Effector memory CD8-positive, alpha-beta T cell (primary cell): ENCODE data around the gene LRFN2.
A peak's percentile ranks its signal among the peaks of the same experiment; 100 is the strongest.

ENCODE experiments used
- ATAC-seq: fragments of 150-1000 bp; cut with Tn5 transposase; replicated peaks from 2 replicates; pipeline ENCODE4 v1.10.0; 2021; ENCODE audit warnings: mild to moderate bottlenecking, moderate library complexity
- DNase-seq, 3 experiments: peaks; one replicate each; pipeline ENCODE4 v3.0.0; 2021
- H3K27ac Mint-ChIP-seq, 2 donors: one replicate each; pipeline ENCODE4 v1.8.0; 2022; ENCODE audit warnings: mild to moderate bottlenecking in 2 of 2, mixed read lengths in 2 of 2, moderate library complexity in 2 of 2
- H3K27me3 Mint-ChIP-seq, 2 donors: one replicate each; pipeline ENCODE4 v1.8.0; 2022; ENCODE audit warnings: mixed read lengths in 2 of 2
- H3K36me3 Mint-ChIP-seq: one replicate; pipeline ENCODE4 v1.8.0; 2022; ENCODE audit warnings: mild to moderate bottlenecking, moderate library complexity, mixed read lengths; ENCODE audit not compliant: insufficient read depth
- H3K4me1 Mint-ChIP-seq, 2 donors: one replicate each; pipeline ENCODE4 v1.8.0; 2022; ENCODE audit warnings: low read depth in 2 of 2, mixed read lengths in 2 of 2
- H3K4me3 Mint-ChIP-seq, 2 donors: one replicate each; pipeline ENCODE4 v1.8.0; 2022; ENCODE audit warnings: mild to moderate bottlenecking in 2 of 2, mixed read lengths in 2 of 2, moderate library complexity in 2 of 2
- H3K9me3 Mint-ChIP-seq, 2 donors: one replicate each; pipeline ENCODE4 v1.8.0; 2022; ENCODE audit warnings: mixed read lengths in 2 of 2

The LRFN2 gene

GRCh38 chr6:40610229-40610628 lies 23.1 kb upstream of the LRFN2 start:
- no peak for DNase-seq
- Mint-ChIP-seq H3K4me3 (no peak overlapping the region), H3K9me3 (no peaks in the 10 kb centered on the region), H3K27ac (no peak overlapping the region), H3K36me3 (peaks cover 3% of the 10 kb centered on the region), H3K4me1 (no peaks in the 10 kb centered on the region), H3K27me3 (peaks cover 53 to 68% of the 10 kb centered on the region in 2 donors)
- ATAC-seq = no peak

- Mint-ChIP-seq H3K4me3 (no peak overlapping the region), H3K36me3 (no peaks in the 10 kb centered on the region), H3K4me1 (no peaks in the 10 kb centered on the region), H3K27ac (no peak overlapping the region), H3K27me3 (peaks cover 58 to 62% of the 10 kb centered on the region in 2 donors), H3K9me3 (no peaks in the 10 kb centered on the region)
- no peak for ATAC-seq
- no peak for DNase-seq
Observed at GRCh38 chr6:40606981-40607380, 19.8 kb upstream of the LRFN2 start.

GRCh38 chr6:40606526-40606925 lies 19.4 kb upstream of the LRFN2 start:
- peaks cover 59 to 64% of the 10 kb centered on the region in 2 donors for H3K27me3 Mint-ChIP-seq
- H3K4me1 Mint-ChIP-seq = no peaks in the 10 kb centered on the region
- H3K4me3 Mint-ChIP-seq = no peak overlapping the region

GRCh38 chr6:40604082-40604481 lies 16.9 kb upstream of the LRFN2 start:
- Mint-ChIP-seq H3K4me1 (no peaks in the 10 kb centered on the region), H3K36me3 (no peaks in the 10 kb centered on the region), H3K27ac (no peak overlapping the region), H3K9me3 (no peaks in the 10 kb centered on the region), H3K27me3 (peaks cover 57 to 58% of the 10 kb centered on the region in 2 donors), H3K4me3 (no peak overlapping the region)
- no peak for ATAC-seq
- no peak for DNase-seq

More at GRCh38 chr6:40606526-40606925, 19.4 kb upstream of the LRFN2 start:
- H3K36me3 Mint-ChIP-seq = no peaks in the 10 kb centered on the region
- no peak for DNase-seq
- no peak overlapping the region for H3K27ac Mint-ChIP-seq
- no peaks in the 10 kb centered on the region for H3K9me3 Mint-ChIP-seq
- ATAC-seq = no peak

- Mint-ChIP-seq H3K9me3 (no peaks in the 10 kb centered on the region), H3K27ac (no peak overlapping the region), H3K27me3 (peaks cover 34 to 46% of the 10 kb centered on the region in 2 donors), H3K4me3 (no peak overlapping the region), H3K36me3 (no peaks in the 10 kb centered on the region), H3K4me1 (peaks cover 0 to 4% of the 10 kb centered on the region in 2 donors)
- DNase-seq (no peak), ATAC-seq (no peak)
Observed at GRCh38 chr6:40599555-40599954, 12.4 kb upstream of the LRFN2 start.

- Mint-ChIP-seq H3K4me3 (no peak overlapping the region), H3K27me3 (peaks cover 25 to 39% of the 10 kb centered on the region in 2 donors), H3K9me3 (no peaks in the 10 kb centered on the region), H3K4me1 (peaks cover 0 to 4% of the 10 kb centered on the region in 2 donors), H3K36me3 (no peaks in the 10 kb centered on the region), H3K27ac (no peak overlapping the region)
- no peak for DNase-seq
- no peak for ATAC-seq
Observed at GRCh38 chr6:40598516-40598915, 11.4 kb upstream of the LRFN2 start.

- Mint-ChIP-seq H3K4me3 (no peak overlapping the region), H3K9me3 (no peaks in the 10 kb centered on the region), H3K4me1 (peaks cover 0 to 4% of the 10 kb centered on the region in 2 donors), H3K36me3 (no peaks in the 10 kb centered on the region), H3K27ac (no peak overlapping the region), H3K27me3 (peaks cover 22 to 31% of the 10 kb centered on the region in 2 donors)
- DNase-seq (no peak), ATAC-seq (no peak)
Observed at GRCh38 chr6:40597301-40597700, 10.1 kb upstream of the LRFN2 start.

- Mint-ChIP-seq H3K36me3 (peaks cover 6% of the 10 kb centered on the region), H3K4me1 (peaks cover 11 to 21% of the 10 kb centered on the region in 2 donors), H3K27ac (no peak overlapping the region), H3K27me3 (peaks cover 29 to 50% of the 10 kb centered on the region in 2 donors), H3K4me3 (peak overlapping the region in 1 of 2 donors; percentile 46), H3K9me3 (no peaks in the 10 kb centered on the region)
- ATAC-seq = no peak
- no peak for DNase-seq
Observed at GRCh38 chr6:40588480-40588879, 1.3 kb upstream of the LRFN2 start.

- ATAC-seq (no peak), DNase-seq (no peak)
- Mint-ChIP-seq H3K4me3 (peak overlapping the region; percentile 46 to 88), H3K9me3 (no peaks in the 10 kb centered on the region), H3K36me3 (peaks cover 6% of the 10 kb centered on the region), H3K27ac (no peak overlapping the region), H3K27me3 (peaks cover 29 to 54% of the 10 kb centered on the region in 2 donors), H3K4me1 (peaks cover 11 to 23% of the 10 kb centered on the region in 2 donors)
Observed at GRCh38 chr6:40588070-40588384, 863 bp upstream of the LRFN2 start.

- H3K4me1 Mint-ChIP-seq = peaks cover 11 to 23% of the 10 kb centered on the region in 2 donors
- DNase-seq (no peak), ATAC-seq (no peak)
- no peaks in the 10 kb centered on the region for H3K9me3 Mint-ChIP-seq
- peaks cover 6% of the 10 kb centered on the region for H3K36me3 Mint-ChIP-seq
- H3K27ac Mint-ChIP-seq = peak overlapping the region; percentile 71 to 89
- H3K4me3 Mint-ChIP-seq = peak overlapping the region; percentile 73 to 88
- peaks cover 23 to 54% of the 10 kb centered on the region in 2 donors for H3K27me3 Mint-ChIP-seq
Observed at GRCh38 chr6:40586369-40587201, 579 bp downstream of the LRFN2 start.

- ATAC-seq (no peak), DNase-seq (no peak)
- Mint-ChIP-seq H3K27ac (peak overlapping the region in 1 of 2 donors; percentile 87), H3K4me3 (peak overlapping the region; percentile 73 to 88), H3K4me1 (peaks cover 11 to 23% of the 10 kb centered on the region in 2 donors), H3K36me3 (peaks cover 6% of the 10 kb centered on the region), H3K27me3 (peaks cover 23 to 54% of the 10 kb centered on the region in 2 donors), H3K9me3 (no peaks in the 10 kb centered on the region)
Observed at GRCh38 chr6:40585651-40586269, 1.4 kb downstream of the LRFN2 start.

- Mint-ChIP-seq H3K27ac (peak overlapping the region in 1 of 2 donors; percentile 87), H3K27me3 (peaks cover 23 to 54% of the 10 kb centered on the region in 2 donors), H3K4me1 (peaks cover 11 to 23% of the 10 kb centered on the region in 2 donors), H3K4me3 (peak overlapping the region in 1 of 2 donors; percentile 88), H3K36me3 (peaks cover 6% of the 10 kb centered on the region), H3K9me3 (no peaks in the 10 kb centered on the region)
- DNase-seq (no peak), ATAC-seq (no peak)
Observed at GRCh38 chr6:40585223-40585622, 1.9 kb downstream of the LRFN2 start.

- no peaks in the 10 kb centered on the region for H3K9me3 Mint-ChIP-seq
- peak overlapping the region in 1 of 2 donors; percentile 87 for H3K27ac Mint-ChIP-seq
- H3K36me3 Mint-ChIP-seq = peaks cover 6% of the 10 kb centered on the region
- H3K27me3 Mint-ChIP-seq = peaks cover 23 to 54% of the 10 kb centered on the region in 2 donors
- no peak for DNase-seq
- ATAC-seq = no peak
- peak overlapping the region in 1 of 2 donors; percentile 88 for H3K4me3 Mint-ChIP-seq
- H3K4me1 Mint-ChIP-seq = peaks cover 11 to 23% of the 10 kb centered on the region in 2 donors
Observed at GRCh38 chr6:40584741-40585140, 2.4 kb downstream of the LRFN2 start.

- Mint-ChIP-seq H3K4me3 (peak overlapping the region; percentile 21 to 88), H3K4me1 (peaks cover 11 to 23% of the 10 kb centered on the region in 2 donors), H3K36me3 (peaks cover 6% of the 10 kb centered on the region), H3K27me3 (peaks cover 23 to 47% of the 10 kb centered on the region in 2 donors), H3K27ac (peak overlapping the region in 1 of 2 donors; percentile 12), H3K9me3 (no peaks in the 10 kb centered on the region)
- DNase-seq = no peak
- ATAC-seq = no peak
Observed at GRCh38 chr6:40583709-40584108, 3.5 kb downstream of the LRFN2 start.
